ENCODE results near the gene MARCHF11. TPM values are rescaled to one million over a fixed set of nuclear protein-coding genes. Genes with fewer than 3 reads are reported as not detected.

MARCHF11 gene
- total RNA-seq, 4 donors from 2014 or later = not detected

DNA sequence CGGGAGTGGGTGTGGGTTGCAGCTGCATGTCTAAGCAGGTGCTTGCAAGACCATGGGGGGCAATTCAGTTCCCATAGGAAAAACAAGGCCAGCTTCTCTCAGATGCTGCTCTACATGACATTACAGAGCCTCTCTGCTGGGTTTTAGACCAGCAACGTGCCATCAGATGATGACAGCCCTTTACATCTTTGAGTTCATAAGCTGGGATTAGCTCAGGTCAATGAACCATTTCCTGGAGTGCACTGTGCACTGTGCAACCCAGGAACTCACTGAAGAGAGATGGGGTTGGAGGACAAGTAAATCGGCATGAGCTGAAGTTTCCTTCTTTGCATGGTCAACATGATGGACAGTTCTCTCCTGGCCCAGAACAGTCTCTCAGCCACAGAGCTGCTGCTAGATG is 160.6 kb downstream of the MARCHF11 start:
- H3K4me1 ChIP-seq = no peaks in the 10 kb centered on the region
- H3K27ac ChIP-seq = no peak overlapping the region
- H3K4me3 ChIP-seq = no peak overlapping the region
- H3K36me3 ChIP-seq = no peaks in the 10 kb centered on the region
- TF ChIP-seq POLR2A (IDR thresholded peaks at IDR 0.05) = no peak
- intact Hi-C loops (cut with DNase I; ENCODE audit: low total_unique reads) = no loop called here
- no peaks in the 10 kb centered on the region for H3K9me3 ChIP-seq
- WGBS, 2 donors (ENCODE audit: low coverage in 1 of 2) = 57% methylated on average over 3 of the region's 3 CpGs; no CpG with 5 or more reads in 1 of the 2 donors
- no peak for DNase-seq
- H3K27me3 ChIP-seq = no peaks in the 10 kb centered on the region
- in situ Hi-C loops (cut with MboI; ENCODE audit: low pct_ligation_motif_present in 1 of 4, low pct_unique_long_range_greater_than_20kb in 1 of 4, low sequenced_read_pairs in 3 of 4) = no loop called here

DNA sequence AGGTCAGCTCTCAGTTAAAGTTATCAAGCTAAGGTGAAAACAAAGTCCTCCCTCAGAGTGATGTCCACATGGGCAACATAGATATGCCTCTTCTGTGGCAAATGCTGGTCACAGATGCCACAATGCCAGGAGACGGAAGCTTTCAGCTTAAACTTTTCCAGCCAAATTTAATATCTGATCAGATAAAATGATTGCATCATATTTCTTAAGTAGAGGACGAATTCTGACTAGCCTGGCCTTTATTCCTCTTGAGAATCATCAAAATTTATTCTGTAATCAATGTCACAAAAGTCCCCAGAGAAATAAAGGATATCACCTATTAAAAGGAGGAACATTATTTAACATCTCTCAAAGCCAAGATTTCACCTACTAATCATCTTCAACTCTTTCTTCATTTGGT is 161.9 kb downstream of the MARCHF11 start:
- H3K27ac ChIP-seq = no peak overlapping the region
- H3K27me3 ChIP-seq = no peaks in the 10 kb centered on the region
- H3K4me1 ChIP-seq = no peaks in the 10 kb centered on the region
- intact Hi-C loops (cut with DNase I; ENCODE audit: low total_unique reads) = no loop called here
- H3K4me3 ChIP-seq = no peak overlapping the region
- DNase-seq = no peak
- in situ Hi-C loops (cut with MboI; ENCODE audit: low pct_ligation_motif_present in 1 of 4, low pct_unique_long_range_greater_than_20kb in 1 of 4, low sequenced_read_pairs in 3 of 4) = no loop called here
- TF ChIP-seq, protein P1, sequence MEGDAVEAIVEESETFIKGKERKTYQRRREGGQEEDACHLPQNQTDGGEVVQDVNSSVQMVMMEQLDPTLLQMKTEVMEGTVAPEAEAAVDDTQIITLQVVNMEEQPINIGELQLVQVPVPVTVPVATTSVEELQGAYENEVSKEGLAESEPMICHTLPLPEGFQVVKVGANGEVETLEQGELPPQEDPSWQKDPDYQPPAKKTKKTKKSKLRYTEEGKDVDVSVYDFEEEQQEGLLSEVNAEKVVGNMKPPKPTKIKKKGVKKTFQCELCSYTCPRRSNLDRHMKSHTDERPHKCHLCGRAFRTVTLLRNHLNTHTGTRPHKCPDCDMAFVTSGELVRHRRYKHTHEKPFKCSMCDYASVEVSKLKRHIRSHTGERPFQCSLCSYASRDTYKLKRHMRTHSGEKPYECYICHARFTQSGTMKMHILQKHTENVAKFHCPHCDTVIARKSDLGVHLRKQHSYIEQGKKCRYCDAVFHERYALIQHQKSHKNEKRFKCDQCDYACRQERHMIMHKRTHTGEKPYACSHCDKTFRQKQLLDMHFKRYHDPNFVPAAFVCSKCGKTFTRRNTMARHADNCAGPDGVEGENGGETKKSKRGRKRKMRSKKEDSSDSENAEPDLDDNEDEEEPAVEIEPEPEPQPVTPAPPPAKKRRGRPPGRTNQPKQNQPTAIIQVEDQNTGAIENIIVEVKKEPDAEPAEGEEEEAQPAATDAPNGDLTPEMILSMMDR (IDR thresholded peaks at IDR 0.05) = no peak
- TF ChIP-seq EP300 (IDR thresholded peaks at IDR 0.05; ENCODE audit: low read depth) (no peak), POLR2AphosphoS5 (IDR thresholded peaks at IDR 0.05) (no peak), POLR2A (IDR thresholded peaks at IDR 0.05) (no peak)
- 58 to 60% methylated on average over 1 to 2 of the region's 2 CpGs for WGBS, 2 donors (ENCODE audit: low coverage in 1 of 2)
- H3K9me3 ChIP-seq = no peaks in the 10 kb centered on the region
- no peaks in the 10 kb centered on the region for H3K36me3 ChIP-seq

Small RNA genes within 50 kb of the gene (small RNA-seq; reads per million reads assigned to genes)
- 0 to 0.42 (median 0.21) reads per million in 4 donors for gene RNA5SP178

Measured in transverse colon (tissue), 4 donors.